Stimulated activated effector memory CD8-positive, alpha-beta T cell treated with anti-CD3 and anti-CD28 coated beads, Interleukin-12 subunit alpha, Interleukin-12 subunit beta, amount 100 ng/mL, for 72 hours (primary cell): Measurements from ENCODE around the gene RAD23A.
A peak's percentile ranks its signal among the peaks of the same experiment; 100 is the strongest.

ENCODE experiments used
- ATAC-seq: fragments of 150-1000 bp; cut with Tn5 transposase; 2 replicates; pipeline ENCODE4 v1.10.0; 2021
- DNase-seq, 2 donors: peaks; one replicate each; pipeline ENCODE4 v3.0.0; 2021 to 2022; ENCODE audit warnings: low spot score in 2 of 2
- H3K27ac Mint-ChIP-seq: one replicate; pipeline ENCODE4 v1.8.0; 2022; ENCODE audit warnings: mild to moderate bottlenecking, mixed read lengths
- H3K36me3 Mint-ChIP-seq: one replicate; pipeline ENCODE4 v1.8.0; 2022; ENCODE audit warnings: mild to moderate bottlenecking, mixed read lengths
- H3K4me1 Mint-ChIP-seq: one replicate; pipeline ENCODE4 v1.8.0; 2022; ENCODE audit warnings: mixed read lengths
- H3K4me3 Mint-ChIP-seq: one replicate; pipeline ENCODE4 v1.8.0; 2022; ENCODE audit warnings: mild to moderate bottlenecking, mixed read lengths
- H3K9me3 Mint-ChIP-seq: one replicate; pipeline ENCODE4 v1.8.0; 2022; ENCODE audit warnings: mixed read lengths

Gene RAD23A

DNA sequence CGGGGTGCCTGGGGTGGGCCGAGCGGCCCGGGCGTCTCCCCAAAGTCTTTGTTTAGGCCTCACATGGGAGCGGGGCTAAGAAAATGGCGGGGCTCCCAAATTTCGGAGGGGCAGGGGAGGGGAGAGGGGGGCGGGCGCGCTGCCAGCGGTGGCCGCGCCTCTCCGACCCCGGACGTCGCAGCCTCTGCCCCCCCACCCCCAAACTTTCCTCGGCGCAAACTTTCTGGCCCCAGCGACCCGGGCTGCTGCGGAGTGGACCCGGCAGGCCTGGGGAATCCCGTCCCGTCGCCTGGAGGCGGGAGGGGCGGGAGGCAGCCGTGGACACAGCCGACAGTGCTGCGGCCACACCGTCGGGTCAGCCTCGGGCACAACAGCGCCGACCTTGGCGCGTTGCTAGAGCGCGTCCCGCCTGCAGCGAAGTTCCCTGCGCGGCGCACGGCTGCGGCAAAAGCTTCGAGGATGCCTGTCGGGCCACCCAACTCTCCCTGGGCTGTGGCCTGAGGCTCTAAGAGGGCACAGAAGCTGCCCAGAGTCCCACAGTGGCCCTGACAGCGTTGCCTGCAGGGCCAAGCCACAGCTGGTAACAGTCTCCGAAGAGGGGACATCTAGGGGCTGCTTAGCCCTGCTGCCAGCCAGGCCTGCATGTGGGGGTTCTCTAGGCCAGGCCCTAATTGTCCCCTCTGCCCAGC, 50.9 kb downstream of the RAD23A start:
- Mint-ChIP-seq H3K4me1 (peaks cover 13% of the 10 kb centered on the region), H3K27ac (no peak overlapping the region), H3K9me3 (no peaks in the 10 kb centered on the region), H3K4me3 (peak overlapping the region; percentile 76), H3K36me3 (no peaks in the 10 kb centered on the region)
- no peak for ATAC-seq
- no peak for DNase-seq

DNA sequence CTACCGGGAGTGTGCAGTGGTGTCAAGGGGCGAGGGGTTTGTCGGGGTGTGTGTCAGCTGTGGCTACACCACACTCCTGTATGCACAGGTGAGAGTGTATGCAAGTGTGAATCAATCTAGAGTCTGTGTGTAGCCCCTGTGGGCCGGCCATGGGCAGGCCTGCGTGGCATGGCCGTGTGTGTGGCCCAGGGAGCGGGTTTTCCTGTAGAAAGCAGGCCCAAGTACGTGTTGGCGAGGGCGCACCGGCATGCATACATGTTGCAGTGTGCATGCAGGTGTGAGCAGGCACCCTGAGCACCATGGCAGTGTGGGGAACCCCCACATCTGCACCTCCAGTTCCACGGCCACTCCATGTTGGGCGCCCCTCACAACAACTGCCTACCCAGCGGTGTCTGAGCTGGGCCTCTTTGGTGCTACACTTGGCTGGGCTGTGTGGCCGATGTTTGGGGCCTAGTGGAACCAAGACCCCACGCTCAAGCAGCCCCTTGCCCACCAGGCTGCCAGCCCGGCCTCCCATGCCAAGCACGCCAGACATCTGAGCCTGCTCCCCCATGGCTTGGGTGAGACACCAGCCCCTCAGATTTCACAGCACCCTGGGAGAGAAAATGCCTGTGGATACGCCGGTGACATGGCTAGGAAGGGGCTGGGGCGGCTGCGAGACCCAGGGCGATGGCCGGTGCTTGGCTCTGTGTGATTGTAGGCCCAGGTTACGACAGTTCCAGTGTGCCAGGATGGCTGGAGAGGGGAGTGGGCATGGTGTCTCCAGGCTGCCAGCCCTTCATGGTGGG, 51.7 kb downstream of the RAD23A start:
- H3K27ac Mint-ChIP-seq = no peak overlapping the region
- H3K4me1 Mint-ChIP-seq = peaks cover 13% of the 10 kb centered on the region
- no peak for DNase-seq
- ATAC-seq = no peak
- no peaks in the 10 kb centered on the region for H3K36me3 Mint-ChIP-seq
- H3K4me3 Mint-ChIP-seq = peak overlapping the region; percentile 34
- no peaks in the 10 kb centered on the region for H3K9me3 Mint-ChIP-seq

DNA sequence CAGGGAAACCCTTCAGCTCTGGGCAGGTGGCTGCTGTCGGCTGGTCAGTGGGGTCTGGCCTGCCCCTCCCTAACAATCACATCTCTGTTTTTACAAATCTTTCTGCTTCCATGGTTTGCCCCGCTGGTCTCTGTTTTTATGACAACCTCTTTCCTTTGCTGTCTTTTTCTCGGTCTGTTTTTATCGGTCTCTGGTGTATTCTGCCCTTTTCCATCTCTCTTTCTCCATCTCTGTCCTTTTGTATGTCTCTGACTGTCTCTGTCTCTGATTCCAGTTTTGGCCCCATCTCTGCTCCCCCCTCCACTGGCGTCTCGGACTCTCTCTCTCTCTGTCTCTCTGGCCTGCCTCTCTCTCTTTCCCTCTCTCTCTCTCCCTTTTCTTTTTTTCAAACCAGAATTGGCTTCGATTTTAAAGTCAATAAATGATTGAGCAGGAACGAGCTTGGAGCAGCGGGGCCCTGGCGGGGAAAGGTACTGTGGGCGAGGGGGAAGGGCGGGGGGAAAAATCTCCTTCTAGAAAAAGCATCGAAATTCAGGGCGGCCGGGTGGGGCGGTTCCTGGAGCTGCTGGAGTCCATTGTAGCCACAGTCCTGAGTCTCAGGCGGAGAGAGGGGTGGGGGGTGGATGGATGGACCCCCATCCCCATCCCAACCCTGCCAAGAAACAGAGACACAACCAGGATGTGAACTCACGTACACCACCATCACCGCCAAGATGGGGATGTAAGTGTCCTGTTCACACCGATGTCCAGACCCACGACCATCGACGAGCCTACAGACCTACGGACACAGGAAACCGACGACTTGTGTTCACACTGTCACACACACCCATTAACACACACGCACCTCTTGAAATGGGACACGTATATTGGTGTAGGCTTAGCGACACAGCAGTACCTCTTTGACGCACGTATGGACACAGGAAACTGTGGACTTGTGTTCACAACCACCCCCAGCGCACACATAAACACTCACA, 52.6 kb downstream of the RAD23A start:
- Mint-ChIP-seq H3K4me3 (no peak overlapping the region), H3K27ac (no peak overlapping the region), H3K9me3 (no peaks in the 10 kb centered on the region), H3K36me3 (no peaks in the 10 kb centered on the region), H3K4me1 (peaks cover 13% of the 10 kb centered on the region)
- no peak for DNase-seq
- no peak for ATAC-seq

DNA sequence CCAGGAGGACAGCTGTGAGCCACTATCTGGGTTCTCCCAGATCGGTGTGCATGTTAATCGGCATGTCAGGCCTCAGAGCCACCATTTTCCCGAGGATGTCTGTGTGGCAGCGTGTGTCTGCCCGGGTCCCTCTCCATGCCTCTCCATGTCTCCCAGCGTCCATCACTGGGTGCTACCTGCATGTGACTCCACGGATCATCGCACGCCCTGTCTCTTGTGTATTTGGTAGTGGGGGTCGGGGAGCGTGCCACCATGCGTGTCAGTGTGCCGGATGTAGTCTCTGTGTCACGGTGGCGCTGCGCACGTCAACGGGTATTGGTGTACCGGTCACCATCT, 55.5 kb downstream of the RAD23A start:
- Mint-ChIP-seq H3K27ac (no peak overlapping the region), H3K36me3 (no peaks in the 10 kb centered on the region), H3K4me1 (peaks cover 2% of the 10 kb centered on the region), H3K9me3 (no peaks in the 10 kb centered on the region), H3K4me3 (no peak overlapping the region)
- ATAC-seq (no peak), DNase-seq (no peak)

DNA sequence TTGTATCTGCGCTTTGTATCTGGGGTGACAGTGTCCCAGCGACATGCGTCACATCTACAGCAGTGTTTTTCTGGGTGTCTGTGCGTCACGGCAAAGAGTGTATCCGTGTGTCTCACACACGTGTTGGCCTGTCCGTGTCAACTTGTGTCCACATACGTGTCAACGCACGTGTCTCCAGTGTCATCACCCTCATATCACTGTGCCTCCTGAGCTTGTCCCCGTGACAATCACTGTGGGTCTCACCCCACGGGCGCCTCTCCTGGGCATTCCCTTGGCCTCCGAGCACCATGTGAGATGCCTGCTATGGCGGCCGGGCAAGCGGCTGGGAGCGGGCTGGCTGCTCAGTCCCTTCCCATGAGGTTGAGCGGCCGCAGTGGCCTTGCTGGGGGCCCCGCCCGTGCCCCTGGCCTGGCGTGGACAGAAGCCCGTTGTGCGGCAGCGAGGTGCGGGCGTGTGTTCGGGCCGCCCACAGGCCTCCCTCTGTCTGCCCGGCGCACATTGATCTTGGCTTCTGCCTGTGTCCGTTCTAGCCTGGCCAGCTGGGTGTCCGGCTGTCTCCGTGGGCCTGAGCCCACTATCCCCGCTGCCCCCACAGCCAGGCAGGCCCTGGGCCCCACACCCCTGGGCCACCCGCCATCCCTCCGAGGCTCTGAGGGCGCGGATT, 56.0 kb downstream of the RAD23A start:
- no peaks in the 10 kb centered on the region for H3K9me3 Mint-ChIP-seq
- H3K4me1 Mint-ChIP-seq = no peaks in the 10 kb centered on the region
- no peak overlapping the region for H3K27ac Mint-ChIP-seq
- ATAC-seq (no peak), DNase-seq (no peak)
- H3K4me3 Mint-ChIP-seq = no peak overlapping the region
- no peaks in the 10 kb centered on the region for H3K36me3 Mint-ChIP-seq

DNA sequence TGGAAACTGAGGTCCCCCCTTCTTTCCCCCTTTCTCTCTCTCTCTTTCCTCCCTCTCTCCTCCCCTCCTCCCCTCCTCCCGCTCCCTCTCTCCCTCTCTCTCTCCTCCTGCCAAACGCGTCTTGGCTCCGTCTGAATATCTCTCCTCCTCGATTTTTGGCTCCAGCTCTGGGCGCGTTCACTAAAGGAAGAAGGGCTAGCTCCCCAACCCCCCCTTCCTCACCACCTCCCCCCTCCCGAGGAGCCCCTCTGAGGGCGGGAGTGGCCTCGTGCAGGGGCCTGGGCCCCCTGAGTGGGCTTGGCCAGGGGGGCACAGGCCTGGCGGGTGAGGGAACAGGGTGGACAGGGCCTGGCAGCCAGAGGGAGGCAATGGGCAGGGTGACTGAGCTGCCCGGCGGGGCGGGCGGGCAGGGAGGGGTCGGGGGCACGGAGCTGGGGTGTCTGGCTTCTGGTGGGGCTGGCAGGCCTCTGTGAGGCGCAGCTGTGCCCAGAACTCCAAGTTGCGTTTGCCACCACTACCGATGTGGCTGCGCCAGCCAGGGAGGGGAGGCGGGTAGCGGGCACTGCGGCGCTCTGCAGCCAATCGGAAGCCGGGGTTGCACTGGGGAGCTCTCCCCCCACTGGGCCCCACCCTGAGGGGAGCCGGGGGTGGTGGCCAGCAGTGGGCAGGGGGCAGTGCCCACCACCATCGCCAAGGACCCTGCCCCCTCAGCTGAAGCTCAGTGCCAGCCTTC, 56.7 kb downstream of the RAD23A start:
- Mint-ChIP-seq H3K4me3 (no peak overlapping the region), H3K27ac (no peak overlapping the region), H3K36me3 (no peaks in the 10 kb centered on the region), H3K4me1 (no peaks in the 10 kb centered on the region), H3K9me3 (no peaks in the 10 kb centered on the region)
- no peak for DNase-seq
- no peak for ATAC-seq

DNA sequence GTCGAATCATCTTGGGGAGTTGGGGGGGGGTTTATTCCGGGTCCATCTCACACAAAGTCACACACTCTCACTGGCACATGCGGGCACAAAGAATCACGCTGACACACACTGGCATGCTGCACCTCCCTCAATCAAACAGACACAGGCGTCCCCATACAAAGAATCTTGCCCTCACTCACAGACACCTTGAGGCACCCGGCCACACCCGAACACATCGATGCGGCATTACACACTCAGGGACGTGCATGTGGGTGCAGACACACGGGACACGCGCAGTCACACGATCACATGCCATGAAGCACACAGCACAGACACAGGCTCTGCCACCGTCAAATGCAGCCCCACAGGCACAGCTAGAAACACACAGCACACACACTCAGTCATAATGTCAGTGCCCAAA, 57.4 kb downstream of the RAD23A start:
- Mint-ChIP-seq H3K4me3 (no peak overlapping the region), H3K27ac (no peak overlapping the region)
- no peak for ATAC-seq

More for the DNA sequence above, 57.4 kb downstream of the RAD23A start:
- Mint-ChIP-seq H3K9me3 (no peaks in the 10 kb centered on the region), H3K36me3 (no peaks in the 10 kb centered on the region), H3K4me1 (no peaks in the 10 kb centered on the region)
- no peak for DNase-seq
